Raji (cell line): ENCODE measurements around the gene CPVL.

Experiments
- POLR2A ChIP-seq: IDR thresholded peaks from 2 replicates; pipeline ENCODE4 v1.6.1; 2011; ENCODE audit warnings: low read depth, low read length, control low read depth; ENCODE audit not compliant: insufficient read depth

Gene CPVL

DNA sequence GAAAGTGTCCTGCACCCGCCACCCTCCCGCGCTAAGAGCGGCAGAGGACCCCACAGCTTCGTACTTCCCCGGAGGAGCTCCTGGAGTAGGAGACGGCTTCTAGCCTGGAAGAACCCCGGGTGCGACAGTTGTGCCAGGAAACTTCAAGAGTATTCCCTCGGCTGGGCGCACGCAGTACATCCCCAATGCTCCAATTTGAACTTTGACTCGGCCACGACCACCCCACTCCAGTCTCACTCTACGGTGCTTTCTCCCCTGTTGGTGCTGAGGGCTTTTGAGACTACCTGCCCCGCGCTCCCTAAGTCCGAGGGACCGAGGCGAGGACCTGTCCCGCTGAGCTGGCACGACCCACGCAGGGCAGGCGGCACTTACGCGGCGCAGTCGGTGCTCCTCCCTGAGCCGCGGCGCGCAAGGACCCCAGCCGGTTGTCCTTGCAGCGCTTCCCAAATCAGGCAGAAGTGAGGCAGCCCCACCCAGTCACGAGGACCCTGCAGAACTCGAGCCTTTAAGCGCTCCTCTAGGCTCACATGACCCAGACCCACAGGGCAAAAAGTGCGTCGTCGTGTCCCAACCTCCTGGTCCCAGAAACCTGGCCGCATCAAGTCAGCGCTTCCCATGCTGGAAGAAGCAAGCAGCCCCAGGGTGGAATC is at the start of gene CPVL:
TSS of gene CPVL (minus strand) at position 481 of the 650 bp plus-strand sequence. CDS start 25,476 bp downstream, outside the sequence.
- no peak for TF ChIP-seq POLR2A

DNA sequence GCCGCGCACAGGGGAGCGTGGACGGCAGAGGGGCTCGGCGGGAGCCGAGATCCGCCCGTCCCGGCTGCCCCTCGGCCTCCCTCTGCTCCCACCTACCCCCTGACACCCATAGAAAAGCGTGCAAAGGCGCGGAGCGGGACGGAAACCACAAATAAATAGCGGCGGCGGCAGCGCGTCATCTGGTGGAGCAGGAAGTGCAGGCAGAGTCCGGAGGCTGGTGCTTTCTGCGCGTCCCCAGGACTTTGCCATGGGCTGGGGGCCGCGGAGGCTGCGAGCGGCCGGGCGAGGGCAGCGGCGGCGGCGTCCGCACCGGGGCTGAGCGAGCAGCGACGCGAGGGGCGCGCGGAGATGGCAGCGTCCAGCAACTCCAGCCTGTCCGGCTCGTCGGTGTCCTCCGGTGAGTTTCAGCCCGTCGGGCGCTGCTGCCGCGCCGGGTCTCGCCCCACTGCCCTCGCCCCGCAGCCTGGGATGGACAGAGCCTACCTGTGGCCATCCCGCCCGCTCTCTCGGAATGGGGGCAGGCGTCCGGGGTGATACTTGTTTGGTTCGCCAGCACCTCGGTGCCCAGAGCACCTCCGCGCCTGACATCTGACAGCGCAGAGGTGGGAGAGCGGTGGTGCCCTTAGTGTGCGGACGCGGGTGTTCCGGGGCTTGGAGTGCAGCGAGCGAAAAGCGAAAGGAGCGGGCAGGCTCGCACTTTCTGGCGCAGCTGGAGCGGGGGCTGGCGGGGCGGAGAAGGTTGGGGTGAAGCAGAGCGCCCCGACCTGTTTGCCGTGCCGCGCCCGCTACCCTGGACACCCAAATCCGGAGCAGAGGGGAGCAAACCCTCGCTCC is 48.5 kb upstream of the CPVL start, which contains the start of gene CHN2:
TSS of gene CHN2 (plus strand) at position 182 of the 834 bp plus-strand sequence.
- no peak for TF ChIP-seq POLR2A

DNA sequence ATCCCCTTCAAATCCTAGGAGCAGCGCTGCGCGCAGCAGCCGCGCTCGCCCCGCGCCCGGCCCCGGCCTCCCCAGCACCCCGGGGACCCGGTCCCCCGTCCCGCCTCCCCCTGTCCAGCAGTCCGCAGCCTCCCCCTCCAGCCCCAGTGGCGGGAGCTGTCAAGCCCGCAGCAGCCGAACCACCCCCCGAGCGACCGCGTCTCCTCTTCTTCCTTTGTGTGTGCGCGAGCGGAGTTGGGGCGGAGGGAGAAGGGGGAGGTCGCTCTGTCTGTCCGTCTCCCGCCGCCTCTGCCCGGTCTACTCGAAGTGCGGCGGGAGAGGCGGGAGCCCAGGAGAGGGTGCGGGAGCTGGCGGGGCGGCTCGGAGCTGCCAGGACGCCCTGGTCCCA is 47.9 kb upstream of the CPVL start:
- TF ChIP-seq POLR2A, result no peak

DNA sequence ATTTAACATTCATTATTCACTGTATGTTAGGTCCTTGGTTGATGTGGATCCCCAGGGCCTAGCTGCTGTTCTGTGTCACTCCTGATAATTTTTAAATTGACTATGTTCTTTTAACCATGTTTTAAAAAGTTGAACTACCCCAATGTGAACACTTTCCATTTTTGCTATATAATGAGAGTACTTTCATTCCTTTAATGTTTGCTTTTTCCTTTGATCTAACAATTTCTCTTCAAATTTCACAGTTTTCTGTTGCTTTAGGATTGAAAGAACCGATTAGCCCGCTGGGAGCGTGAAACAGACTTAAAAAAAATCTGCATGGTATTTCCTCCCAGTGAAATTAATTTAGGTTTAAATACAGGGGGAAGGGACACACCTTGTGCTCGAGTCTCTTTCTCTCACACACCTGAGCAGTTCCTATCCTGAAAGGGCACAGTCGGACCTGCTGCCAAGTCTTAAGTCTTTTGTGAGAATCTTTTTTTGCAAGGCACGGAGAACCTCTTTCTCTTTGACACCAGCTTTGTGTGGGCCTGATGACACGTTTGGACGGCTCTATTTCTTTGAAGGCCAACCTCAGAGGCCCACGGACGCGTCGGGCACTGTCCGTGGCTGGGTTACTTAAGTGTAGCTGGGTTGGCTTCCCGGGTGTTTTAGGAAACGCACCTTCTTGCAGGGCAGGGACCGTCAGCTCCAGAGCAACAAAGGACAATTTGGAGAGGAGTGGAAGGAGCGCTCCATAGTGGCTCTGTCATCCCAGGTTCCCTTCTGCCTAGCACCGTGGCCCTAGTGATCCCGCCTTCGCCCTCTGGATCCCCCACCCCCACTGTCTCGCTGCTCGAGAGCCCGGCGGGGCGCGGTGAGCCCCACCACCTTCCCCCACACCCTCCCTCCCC is 47.2 kb upstream of the CPVL start:
- no peak for TF ChIP-seq POLR2A

DNA sequence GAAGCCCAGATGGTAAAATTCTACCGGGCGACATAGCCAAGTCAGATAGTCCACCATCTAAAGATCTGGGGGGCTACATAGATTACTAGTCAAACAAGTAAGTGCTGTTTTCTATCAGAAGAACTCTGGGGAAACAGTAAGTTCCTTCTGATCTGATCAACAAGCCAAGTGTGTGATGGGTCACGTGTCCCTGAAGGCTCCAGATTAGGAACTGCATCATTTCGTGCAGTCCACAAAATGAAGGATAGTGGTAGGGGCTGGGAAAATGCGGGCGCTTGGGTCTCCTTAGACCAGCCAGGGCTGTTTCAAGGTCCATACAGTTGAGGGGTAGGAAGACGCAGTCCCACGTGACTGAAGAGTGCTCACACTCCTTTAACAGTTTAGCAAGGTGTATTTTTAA is 46.5 kb upstream of the CPVL start:
- TF ChIP-seq POLR2A, result no peak

DNA sequence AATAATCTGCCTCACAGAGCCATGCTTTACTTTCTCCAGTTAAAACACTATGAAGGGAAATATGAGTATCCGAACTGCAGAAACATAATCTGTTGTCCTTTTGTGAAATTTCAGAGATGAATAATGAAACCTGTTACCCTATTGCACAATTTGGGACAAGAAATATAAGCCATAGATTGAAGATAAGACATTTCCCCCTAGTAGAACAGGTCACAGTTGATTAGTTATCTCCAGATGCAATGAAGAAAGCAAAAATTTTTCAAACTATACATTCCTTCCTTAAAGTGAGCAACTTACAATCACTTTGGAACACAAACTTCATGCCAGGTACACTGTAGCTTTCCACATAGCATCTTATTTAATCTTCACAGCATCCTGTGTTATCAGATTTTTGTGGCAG is 46.0 kb upstream of the CPVL start:
- TF ChIP-seq POLR2A, result no peak

DNA sequence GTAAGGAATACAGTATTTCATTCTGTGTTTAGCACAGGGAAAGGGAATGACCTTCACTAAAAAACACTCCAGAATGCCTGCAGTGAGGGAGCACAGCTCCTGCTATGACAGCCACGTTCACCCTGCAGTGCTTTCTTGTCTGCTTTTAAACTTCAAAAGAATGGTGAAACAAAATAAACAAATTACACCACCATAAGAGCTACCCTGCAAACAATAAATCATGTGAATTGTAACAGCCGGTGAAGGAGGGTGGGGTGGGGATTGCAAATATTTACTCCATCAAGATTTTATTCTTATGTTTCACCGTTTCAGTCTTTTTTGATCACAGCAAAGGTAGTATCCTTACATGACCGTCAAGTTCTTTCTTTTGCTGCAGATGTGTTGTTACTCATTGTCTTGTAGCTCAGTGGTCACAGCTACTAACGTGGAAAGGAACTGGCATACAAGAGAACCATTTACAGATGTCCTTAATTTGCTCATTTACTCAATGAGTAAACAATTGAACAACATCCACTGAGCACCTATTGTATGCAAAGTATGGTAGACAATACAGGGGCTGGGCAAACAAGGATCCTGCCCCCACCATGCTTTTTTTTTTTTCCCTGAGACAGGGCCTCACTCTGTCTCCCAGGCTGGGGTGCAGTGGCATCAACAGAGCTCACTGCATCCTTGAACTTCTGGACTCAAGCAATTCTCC is 44.2 kb upstream of the CPVL start:
- TF ChIP-seq POLR2A, result no peak

DNA sequence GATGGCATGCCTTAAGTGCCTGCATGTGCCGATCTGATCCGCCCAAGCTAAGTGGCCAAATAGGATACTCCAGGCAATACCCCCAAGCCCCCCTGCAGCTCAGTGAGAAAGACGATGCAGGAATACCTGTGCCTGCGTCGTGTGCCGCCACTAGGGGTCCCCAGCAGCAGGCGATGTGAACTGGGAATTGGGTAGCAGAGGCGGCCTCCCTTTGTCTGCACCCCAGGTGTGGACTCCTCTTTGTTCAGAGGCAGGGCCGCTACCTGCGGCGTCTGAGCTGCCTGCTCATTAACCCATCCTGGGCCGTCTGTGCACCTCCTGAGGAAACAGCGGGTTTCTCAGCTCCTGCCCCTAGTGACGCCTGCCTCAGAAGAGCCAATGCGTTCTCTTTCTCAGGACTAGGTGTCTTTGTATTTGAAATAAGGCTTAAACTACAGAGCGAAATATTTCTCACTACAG is 43.4 kb upstream of the CPVL start:
- TF ChIP-seq POLR2A, result no peak

DNA sequence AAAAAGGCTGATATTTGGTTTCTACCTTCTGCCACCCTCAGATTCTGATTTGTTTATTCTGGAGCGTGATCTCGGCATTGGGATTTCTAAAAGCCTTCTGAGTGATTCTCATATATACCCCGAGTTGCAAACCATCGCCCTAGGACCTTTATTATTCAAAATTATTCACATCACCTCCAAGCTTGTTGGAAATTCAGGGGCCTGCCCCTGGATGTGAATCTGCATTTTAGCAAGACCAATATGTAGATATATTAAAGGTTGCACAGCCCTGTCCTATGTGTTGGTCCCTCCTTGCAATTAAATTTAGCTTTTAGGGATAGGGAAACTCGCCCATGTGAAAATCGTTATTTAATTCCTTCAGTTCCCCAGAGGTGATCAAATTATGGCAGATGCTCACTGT is 39.3 kb upstream of the CPVL start:
- no peak for TF ChIP-seq POLR2A

DNA sequence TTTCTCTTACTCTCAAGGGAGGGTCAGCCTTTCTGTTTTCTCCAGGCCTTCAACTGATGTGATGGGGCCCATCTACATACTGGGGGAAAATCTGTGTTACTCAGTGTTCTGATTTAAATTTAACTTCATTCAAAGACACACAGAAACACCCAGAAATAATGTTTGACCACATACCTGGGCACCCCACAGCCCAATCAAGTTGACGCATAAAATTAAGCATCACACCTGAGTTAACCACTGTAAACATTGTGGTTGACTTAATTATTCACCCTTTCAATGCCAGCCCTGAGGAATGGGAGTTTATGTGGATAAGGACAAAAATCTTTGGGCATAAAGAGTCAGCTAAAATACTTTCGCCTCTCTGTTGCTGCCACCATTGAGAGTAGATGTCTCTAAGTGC is 38.3 kb upstream of the CPVL start:
- no peak for TF ChIP-seq POLR2A

DNA sequence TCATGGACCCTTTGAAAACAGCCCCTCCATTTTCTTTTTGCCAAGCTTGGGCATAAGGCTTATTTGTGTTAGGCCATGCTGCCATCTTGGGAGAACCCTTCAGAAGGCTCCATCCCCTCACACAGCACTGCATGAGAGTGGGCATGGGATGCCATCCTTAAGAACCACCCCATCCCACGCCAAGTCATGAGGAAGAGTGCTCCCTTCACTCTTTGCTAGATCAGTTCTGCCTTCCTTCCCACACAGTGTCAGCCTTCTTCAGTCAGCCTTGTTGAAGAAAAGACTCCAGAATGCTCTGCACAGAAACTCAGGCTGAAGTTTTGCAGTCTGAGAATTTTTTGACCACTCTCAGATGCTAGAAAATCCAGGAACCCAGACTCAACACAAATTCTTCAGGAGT is 32.8 kb upstream of the CPVL start:
- no peak for TF ChIP-seq POLR2A

DNA sequence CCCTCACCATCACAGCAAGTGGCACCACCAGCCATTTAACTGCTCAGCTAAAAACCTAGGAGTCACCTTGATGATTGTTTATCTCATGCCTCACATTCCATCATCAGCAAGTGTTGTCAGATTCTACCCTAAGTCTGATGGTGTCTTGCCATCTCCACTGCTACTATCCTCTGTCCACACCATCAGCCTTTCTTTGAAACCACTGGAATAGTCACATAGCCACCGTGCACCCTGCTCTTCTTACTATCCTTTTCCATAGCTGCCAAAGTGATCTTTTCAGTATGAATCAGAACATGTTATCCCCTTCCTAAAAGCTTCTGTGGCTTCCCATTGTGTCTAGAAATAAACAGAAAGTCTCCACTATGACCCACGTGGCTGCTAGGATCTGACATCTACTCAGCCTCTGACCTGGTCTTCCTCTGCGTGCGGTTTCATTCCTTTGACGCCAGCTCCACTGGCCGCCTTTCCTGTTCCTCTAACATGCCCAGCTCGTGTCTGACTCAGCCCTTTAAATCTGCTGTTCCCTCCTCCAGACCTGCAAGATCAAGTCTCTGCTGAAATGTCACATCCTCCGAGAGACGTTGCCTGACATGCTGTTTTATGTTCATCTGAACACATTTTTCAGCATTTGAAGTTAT is 31.7 kb upstream of the CPVL start:
- no peak for TF ChIP-seq POLR2A

DNA sequence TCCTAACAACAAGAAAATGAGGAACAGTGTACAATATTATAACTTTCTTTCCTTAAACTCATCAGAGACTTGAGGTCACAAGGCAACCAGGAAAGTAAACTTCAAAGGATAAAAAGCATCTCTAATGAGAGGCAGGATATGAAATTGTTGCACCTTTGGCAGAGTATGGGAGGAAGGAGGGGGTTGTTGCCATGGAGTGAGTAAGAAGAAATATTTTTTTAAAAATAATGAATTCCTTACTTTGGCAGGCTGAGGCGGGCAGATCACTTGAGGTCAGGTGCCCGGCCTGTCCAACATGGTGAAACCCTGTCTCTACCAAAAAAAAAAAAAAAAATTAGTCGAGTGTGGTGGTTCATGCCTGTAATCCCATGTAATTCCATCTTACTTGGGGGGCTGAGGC is 27.1 kb upstream of the CPVL start:
- no peak for TF ChIP-seq POLR2A

DNA sequence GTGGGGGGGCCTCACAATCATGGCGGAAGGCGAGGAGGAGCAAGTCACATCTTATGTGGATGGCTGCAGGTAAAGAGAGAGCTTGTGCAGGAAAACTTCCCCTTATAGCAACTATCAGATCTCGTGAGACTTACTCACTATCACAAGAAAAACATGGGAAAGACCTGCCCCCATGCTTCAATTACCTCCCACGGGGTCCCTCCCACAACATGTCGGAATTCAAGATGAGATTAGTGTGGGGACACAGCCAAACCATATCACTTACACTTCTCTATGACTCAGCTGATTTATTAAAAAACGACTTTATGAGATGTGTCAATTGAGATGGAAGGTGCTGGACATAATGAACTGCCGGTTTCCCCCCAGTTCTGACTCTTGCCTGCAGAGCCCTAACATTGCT is 24.4 kb upstream of the CPVL start:
- TF ChIP-seq POLR2A, result no peak
